Lower lobe of right lung (tissue), 2 donors: ENCODE results near the gene RIT2. TPM values are rescaled to one million over a fixed set of nuclear protein-coding genes. Genes with fewer than 3 reads are reported as not detected.

Experiments used
- ATAC-seq, 2 donors: fragments of 200-7000 bp; cut with Tn5 transposase; one replicate each; pipeline ENCODE4 v1.9.1; 2020 to 2022; ENCODE audit warnings: mild to moderate bottlenecking in 2 of 2, moderate library complexity in 2 of 2
- DNase-seq: peaks from one replicate; pipeline ENCODE4 v3.0.0-alpha.2; 2020
- H3K27ac ChIP-seq: fragments of 200-600 bp; one replicate; pipeline ENCODE4 v1.8.0; 2022
- H3K27me3 ChIP-seq: fragments of 200-600 bp; one replicate; pipeline ENCODE4 v1.8.0; 2022; ENCODE audit warnings: low read depth
- H3K36me3 ChIP-seq: fragments of 200-600 bp; one replicate; pipeline ENCODE4 v1.8.0; 2022; ENCODE audit warnings: mild to moderate bottlenecking
- H3K4me1 ChIP-seq: fragments of 200-600 bp; one replicate; pipeline ENCODE4 v1.8.0; 2022
- H3K4me3 ChIP-seq: fragments of 200-600 bp; one replicate; pipeline ENCODE4 v1.8.0; 2022; ENCODE audit warnings: mild to moderate bottlenecking
- H3K9me3 ChIP-seq: fragments of 200-600 bp; one replicate; pipeline ENCODE4 v1.8.0; 2022
- CTCF ChIP-seq: fragments of 200-600 bp; IDR thresholded peaks from one replicate; pipeline ENCODE4 v1.8.0; 2022; ENCODE audit warnings: antibody characterized with exemption, mild to moderate bottlenecking
- intact Hi-C: fragments of 100-400 bp; cut with DNase I; formaldehyde crosslinking; loops from one replicate; pipeline ENCODE4 v1.11.0; 2022
- total RNA-seq: library from RNA; stranded (reverse); fragmentation: NEBNext Ultra II Directional; extraction: Animal tissue kit (Norgen Biotek cat#: 25700); gene quantifications from one replicate; pipeline ENCODE4 v1.2.1, GENCODE V29; 2021
- donor health status: DM: no; HTN: yes; CAD: no; lungs with severe emphysema.

The RIT2 gene
- total RNA-seq, 1 donor from 2014 or later = not detected

- Histone ChIP-seq H3K4me1 (no peaks in the 10 kb centered on the region), H3K4me3 (no peak overlapping the region), H3K9me3 (no peaks in the 10 kb centered on the region), H3K27me3 (no peaks in the 10 kb centered on the region), H3K27ac (no peak overlapping the region), H3K36me3 (no peaks in the 10 kb centered on the region)
- no peak for ATAC-seq
- TF ChIP-seq CTCF = no peak
- intact Hi-C loops = no loop called here
- no peak for DNase-seq
Observed at GRCh38 chr18:43043626-43044025, 71.9 kb downstream of the RIT2 start.

GRCh38 chr18:43040281-43040680, 75.2 kb downstream of the RIT2 start:
- DNase-seq (no peak), ATAC-seq (no peak)
- H3K4me3 ChIP-seq = no peak overlapping the region
- no peak overlapping the region for H3K27ac ChIP-seq
- no peak for TF ChIP-seq CTCF
- H3K4me1 ChIP-seq = no peaks in the 10 kb centered on the region
- no peaks in the 10 kb centered on the region for H3K9me3 ChIP-seq
- no peaks in the 10 kb centered on the region for H3K36me3 ChIP-seq
- H3K27me3 ChIP-seq = no peaks in the 10 kb centered on the region
- intact Hi-C loops = no loop called here

- Histone ChIP-seq H3K27ac (no peak overlapping the region), H3K36me3 (no peaks in the 10 kb centered on the region), H3K4me3 (no peak overlapping the region), H3K4me1 (no peaks in the 10 kb centered on the region), H3K9me3 (no peaks in the 10 kb centered on the region), H3K27me3 (no peaks in the 10 kb centered on the region)
- intact Hi-C loops = no loop called here
- DNase-seq (no peak), ATAC-seq (peak in 1 of 2 donors; percentile 34)
- no peak for TF ChIP-seq CTCF
Observed at GRCh38 chr18:43034683-43035500, 80.6 kb downstream of the RIT2 start.

- intact Hi-C loops = no loop called here
- no peak for TF ChIP-seq CTCF
- no peak for DNase-seq
- ATAC-seq = no peak
- no peaks in the 10 kb centered on the region for H3K9me3 ChIP-seq
- H3K4me3 ChIP-seq = no peak overlapping the region
- H3K27ac ChIP-seq = no peak overlapping the region
- H3K36me3 ChIP-seq = no peaks in the 10 kb centered on the region
- no peaks in the 10 kb centered on the region for H3K27me3 ChIP-seq
- no peaks in the 10 kb centered on the region for H3K4me1 ChIP-seq
Observed at GRCh38 chr18:43031169-43031568, 84.3 kb downstream of the RIT2 start.

- intact Hi-C loops = no loop called here
- TF ChIP-seq CTCF = no peak
- no peaks in the 10 kb centered on the region for H3K9me3 ChIP-seq
Observed at GRCh38 chr18:43029414-43029813, 86.1 kb downstream of the RIT2 start.

More at GRCh38 chr18:43029414-43029813, 86.1 kb downstream of the RIT2 start:
- Histone ChIP-seq H3K27ac (no peak overlapping the region), H3K4me3 (no peak overlapping the region), H3K27me3 (no peaks in the 10 kb centered on the region), H3K36me3 (no peaks in the 10 kb centered on the region), H3K4me1 (no peaks in the 10 kb centered on the region)
- DNase-seq (no peak), ATAC-seq (no peak)
